ENCODE measurements around the gene SESN3.

GRCh38 chr11:95165638-95166037, 65.4 kb downstream of the SESN3 start:
- TF ChIP-seq CTCF (IDR thresholded peaks at IDR 0.05) (no peak), POLR2A (IDR thresholded peaks at IDR 0.05; ENCODE audit: low read depth) (no peak)
